Endometrium (tissue), 2 donors: ENCODE data around the gene PSME4.
"Not testable (repeated sequence)": the region's sequence is repeated elsewhere in the genome, so short reads cannot be mapped to it uniquely, and the experiment has no call there.

ENCODE experiments used
- FAIRE-seq: peaks from 2 replicates; lab custom pipeline; 2012; peaks lifted over from hg19 to GRCh38; lab: Jason Lieb, UNC
- donor health status: control.
- donor health status: control.

Gene PSME4

DNA sequence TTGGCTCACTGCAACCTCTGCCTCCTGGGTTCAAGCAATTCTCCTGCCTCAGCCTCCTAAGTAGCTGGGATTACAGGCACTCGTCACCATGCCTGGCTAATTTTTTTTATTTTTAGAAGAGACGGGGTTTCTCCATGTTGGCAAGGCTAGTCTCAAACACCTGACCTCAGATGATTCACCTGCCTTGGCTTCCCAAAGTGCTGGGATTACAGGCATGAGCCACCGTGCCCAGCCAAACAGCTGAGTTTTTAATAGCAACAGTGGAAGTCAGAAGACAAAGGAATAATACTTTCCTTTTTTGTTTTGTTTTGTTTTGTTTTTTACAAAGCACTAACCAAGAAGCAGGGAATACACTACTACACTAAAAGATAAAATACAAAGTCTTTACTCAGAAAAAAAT is 127.9 kb downstream of the PSME4 start:
- no peak for FAIRE-seq

DNA sequence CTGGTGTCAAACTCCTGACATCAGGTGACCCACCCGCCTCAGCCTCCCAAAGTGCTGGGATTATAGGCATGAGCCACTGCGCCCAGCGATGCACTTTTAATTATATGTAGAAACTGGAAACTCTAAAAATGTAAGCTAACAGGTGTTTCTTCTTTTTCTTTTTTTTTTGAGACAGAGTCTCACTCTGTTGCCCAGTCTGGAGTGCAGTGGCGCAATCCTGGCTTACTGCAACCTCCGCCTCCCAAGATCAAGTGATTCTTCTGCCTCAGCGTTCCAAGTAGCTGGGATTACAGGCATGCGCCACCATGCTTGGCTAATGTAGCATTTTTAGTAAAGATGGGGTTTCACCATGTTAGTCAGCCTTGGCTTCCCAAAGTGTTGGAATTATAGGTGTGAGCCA is 129.1 kb downstream of the PSME4 start:
- FAIRE-seq = not testable (repeated sequence)

DNA sequence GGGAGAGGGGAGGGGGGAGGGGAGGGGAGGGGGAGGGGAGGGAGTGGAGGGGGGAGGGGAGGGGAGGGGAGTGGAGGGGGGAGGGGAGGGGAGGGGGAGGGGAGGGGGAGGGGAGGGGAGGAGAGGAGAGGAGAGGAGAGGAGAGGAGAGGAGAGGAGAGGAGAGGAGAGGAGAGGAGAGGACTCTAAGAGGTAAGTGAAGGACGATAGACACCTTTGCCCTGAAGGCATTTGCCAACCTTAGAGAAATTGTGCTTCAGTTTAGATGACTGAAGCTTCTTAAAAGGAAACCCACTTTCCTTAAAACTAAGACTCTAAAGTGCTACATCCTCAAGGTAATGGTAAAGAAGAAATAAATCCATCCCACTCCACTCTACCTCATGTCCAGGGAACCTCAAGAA is 130.2 kb downstream of the PSME4 start:
- no peak for FAIRE-seq

DNA sequence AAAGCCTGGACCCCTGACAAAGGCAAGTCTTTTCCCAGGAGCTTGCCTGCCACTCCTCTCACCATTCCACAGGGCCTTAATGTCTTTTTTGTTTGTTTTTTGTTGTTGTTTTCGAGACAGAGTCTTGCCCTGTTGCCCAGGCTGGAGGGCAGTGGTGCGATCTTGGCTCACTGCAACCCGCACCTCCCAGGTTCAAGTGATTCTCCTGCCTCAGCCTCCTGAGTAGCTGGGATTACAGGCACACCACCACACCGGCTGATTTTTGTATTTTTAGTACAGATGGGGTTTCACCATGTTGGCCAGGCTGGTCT is 140.9 kb downstream of the PSME4 start:
- not testable (repeated sequence) for FAIRE-seq

DNA sequence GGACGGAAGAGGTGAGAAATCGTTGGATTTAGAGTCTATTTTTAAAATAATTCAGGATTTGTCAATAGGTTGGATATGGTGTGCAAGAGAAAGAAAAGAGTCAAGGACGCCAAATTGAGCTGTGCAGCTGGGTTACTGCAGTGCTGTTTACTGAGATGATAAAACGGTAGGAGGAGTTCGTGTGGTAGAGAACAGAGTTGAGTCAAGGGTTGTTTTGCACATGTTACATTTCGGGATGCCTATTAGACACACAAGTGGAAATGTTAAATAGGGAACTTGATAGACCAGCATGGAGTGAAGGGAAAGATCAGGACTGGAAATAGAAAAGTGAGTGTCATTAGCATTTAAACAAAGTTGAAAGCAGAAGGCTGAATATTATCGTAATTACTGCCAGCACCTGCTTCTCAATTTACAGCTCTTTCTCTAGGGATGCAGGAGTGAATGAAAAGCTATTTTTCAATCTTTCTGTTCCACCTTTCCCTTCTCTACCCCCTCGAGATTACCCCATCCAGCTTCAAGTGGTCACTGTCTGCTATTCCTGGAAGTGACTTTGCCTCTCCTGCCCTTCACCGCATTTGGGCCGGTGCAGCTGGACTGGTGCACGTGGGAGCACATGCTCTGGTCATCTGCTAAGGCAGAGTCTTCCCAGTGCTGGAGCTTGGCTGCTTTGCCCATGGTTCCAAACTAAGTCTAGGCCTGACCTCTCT is 141.4 kb downstream of the PSME4 start:
- no peak for FAIRE-seq

DNA sequence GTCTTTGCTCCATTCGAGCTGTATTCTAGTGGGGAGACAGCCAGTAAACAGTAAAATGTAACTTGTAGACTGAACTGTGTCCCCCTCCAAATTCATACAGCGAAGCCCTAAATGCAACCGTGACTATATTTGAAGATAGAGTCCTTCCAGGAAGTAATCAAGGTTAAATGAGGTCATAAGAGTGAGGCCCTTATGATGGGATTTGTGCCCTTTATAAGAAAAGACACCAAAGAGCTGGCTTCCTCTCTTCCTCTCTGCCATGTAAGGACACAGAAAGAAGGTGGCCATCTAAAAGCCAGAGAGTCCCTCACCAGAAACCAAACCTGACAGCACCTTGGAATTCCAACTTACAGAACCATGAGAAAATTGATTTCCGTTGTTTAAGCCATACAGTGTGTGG is 142.5 kb downstream of the PSME4 start:
- no peak for FAIRE-seq

DNA sequence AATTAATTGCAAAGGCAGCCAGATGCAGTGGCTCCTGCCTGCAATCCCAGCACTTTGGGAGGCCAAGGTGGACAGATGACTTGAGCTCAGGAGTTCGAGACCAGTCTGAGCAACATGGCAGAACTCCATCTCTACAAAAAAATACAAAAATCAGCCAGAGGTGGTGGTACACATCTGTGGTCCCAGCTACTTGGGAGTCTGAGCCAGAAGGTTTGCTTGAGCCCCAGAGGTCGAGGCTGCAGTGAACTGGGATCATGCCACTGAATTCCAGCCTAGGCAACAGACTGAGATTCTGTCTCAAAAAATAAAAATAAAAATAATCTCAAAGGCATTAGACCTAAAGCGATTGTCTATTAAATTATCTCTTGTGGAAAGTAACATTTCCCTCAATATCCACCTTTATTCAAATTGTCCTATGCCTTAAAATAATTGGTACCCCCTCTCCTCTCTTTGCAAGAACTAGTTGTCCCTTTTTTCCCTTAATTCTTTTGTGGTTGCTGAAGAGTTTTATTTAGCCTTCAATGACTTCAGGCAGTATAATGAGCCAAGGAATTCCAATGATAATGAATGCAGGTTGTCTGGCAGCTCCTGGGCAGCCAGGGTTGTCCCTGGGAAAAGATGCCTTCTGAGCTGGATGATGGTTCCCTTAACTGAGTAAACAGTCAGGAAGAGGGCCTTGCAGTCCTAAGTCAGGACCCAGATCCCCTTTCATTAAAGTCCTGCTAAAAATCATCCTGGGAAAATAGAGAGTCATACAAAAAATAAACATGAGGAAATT is 143.2 kb downstream of the PSME4 start:
- no peak for FAIRE-seq

DNA sequence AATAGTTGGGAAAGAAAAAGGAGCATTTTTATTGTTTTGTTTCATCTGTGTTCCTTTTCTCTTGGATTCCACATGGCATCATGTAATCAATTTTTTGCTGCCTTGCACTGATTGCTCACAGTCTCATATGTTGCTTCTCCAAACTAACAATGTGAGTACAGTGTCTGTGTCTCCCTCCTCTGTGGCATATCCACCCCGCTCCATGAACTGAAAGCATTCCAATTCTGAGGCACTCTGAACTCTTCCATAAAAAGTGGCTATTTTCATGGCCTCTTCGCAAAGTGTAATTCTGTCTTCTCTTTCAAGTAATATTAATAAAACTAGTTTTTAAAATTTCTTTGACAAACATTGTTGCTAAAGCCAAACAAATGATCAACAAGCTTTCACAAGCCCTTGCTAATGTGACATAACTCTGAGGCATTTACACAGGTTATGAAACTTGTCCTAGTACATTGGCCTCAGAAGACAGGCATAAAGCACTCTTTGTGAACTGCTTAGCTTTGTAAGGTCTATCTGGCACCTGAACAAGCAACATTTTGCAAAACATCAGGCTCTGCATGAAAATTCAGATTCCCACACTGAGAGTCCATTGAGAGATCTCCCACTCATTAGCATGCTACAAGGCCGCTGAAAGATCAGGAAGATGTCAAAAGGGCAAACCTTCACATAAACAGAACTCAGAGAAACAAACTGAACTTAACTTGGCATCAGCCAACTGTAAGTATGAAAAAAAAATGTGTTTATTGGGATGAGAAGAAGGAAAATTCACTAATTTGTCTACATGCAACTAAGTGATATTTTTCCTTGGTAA is 144.0 kb downstream of the PSME4 start:
- FAIRE-seq = no peak

DNA sequence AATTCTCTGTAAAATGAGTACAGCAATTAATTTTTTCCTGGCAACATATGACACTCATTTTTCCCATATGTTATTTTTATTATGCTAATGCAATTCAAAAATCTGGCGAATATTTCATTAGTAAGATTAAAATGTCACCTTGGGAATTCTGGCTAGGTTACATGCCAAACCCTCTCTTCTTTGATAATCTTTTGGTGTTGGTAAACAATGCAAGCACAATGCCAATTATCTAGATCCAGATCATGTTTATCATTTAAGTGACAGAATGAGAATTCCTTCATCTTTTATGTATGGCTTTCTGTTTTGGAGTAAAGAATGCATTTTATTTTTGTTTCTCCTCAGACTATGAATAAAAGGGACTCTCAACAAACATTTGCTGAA is 144.8 kb downstream of the PSME4 start:
- no peak for FAIRE-seq

DNA sequence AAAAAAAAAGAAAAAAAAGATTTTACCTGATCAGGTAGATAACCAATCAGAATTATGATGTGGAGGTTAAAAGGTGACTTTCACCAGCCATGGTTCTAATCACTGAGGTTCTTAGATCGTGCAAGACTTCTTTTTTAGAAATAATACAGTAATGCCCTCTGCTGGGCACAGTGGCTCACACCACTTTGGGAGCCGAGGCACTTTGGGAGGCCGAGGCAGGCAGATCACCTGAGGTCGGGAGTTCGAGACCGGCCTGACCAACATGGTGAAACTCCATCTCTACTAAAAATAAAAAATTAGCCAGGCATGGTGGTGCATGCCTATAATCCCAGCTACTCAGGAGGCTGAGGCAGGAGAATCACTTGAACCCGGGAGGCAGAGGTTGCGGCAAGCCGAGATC is 147.2 kb downstream of the PSME4 start:
- not testable (repeated sequence) for FAIRE-seq

DNA sequence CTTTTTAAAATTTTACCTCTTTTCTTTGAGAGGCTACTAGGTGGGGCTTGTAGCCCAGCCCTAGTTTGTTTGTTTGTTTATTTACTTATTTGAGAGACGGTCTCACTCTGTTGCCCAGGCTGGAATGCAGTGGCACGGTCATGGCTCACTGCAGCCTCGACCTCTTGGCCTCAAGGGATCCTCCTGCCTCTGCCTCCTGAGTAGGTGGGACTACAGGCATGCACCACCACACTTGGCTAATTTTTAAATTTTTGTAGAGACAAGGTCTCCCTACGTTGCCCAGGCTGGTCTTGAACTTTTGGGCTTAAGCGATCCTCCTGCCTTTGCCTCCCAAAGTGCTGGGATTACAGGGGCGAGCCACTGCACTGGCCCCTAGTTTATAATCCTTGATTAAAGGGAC is 149.0 kb downstream of the PSME4 start:
- no peak for FAIRE-seq

DNA sequence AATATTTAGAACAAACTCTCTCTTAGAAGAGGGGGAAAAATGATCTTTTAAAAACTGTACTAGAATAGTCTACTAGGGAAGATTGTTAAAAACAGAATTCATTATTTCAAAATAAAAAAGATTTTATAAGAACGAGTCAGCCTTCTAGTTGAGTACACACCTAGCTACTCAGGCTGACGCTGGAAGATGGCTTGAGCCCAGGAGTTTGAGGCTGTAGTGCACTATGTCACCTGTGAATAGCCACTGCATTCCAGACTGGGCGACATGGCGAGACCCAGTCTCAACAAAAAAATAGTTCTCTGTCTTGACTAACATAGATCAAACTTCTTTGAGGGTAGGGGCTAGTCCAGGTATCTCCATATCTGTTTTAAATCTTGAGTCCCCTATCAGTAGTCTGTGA is 150.1 kb downstream of the PSME4 start:
- FAIRE-seq = no peak

DNA sequence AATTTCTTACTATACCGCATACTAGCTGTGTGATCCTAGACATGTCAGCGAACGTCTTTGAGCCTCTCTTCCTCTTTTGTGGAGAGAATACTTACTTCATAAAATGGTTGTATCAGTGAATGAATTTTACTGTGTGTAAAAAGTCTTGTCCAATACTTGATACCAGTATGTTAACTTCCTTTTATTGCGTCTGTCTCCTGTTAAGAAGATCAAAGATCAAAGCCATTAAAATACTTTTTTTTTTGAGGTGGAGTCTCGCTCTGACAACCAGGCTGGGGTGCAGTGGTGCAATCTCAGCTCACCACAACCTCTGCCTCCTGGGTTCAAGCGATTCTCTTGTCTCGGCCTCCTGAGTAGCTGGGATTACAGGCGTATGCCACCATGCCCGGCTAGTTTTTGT is 150.7 kb downstream of the PSME4 start:
- FAIRE-seq = no peak

DNA sequence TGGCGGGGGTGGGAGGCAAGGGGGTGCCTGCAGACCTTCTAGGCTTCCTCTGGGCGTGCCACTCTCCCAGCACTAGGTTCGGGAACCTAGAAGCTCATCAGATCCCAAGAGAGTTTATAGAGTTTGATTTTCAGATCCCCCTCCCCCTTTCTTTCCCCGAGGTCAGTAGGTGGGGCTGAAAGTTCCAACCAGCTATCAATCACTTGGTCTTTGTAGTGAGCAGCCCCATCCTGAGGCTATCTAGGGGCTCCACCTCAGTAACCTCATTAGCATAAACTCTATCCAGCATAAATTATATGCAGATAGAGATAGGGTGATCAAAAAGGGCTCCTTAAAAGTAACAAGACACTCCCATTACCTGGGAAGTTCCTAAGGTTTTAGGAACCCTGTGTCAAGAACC is 151.2 kb downstream of the PSME4 start:
- FAIRE-seq = no peak

DNA sequence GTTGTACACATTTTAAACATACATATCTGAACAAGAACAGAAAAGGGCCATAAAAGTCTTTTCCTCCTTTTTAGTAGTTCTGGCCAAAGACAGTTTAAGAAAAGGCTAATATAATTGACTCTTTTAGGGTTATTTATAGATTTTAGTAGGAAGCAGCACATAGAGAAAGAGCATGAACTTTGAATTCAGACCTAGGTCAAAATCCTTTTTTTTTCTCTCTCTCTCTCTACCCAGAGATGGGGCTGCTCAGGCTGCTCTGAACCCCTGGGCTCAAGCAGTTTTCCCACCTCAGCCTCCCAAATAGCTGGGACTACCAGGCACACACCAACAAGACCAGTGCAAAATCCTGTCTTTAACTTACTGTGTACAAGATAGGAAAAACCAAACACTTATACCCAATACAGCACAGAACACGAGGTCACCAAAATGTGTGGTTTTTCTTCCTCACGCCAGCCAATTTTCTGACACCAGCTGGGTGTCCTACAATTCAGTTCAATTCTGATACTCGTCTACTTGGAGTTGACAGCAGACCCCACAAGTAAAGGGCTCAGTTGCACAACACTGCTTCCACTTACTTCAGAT is 151.8 kb downstream of the PSME4 start:
- FAIRE-seq = no peak
